ENCODE data around the gene MAEA. TPM values are rescaled to one million over a fixed set of nuclear protein-coding genes. Genes with fewer than 3 reads are reported as not detected.

The MAEA gene
- total RNA-seq: 77.8 and 81.3 TPM in 2 replicates
- long read RNA-seq, transcript MAEA-202 (9 exons, 2,222 nt): major isoform, 395 of 453 reads
- long read RNA-seq, partial matches to known transcripts: 22 of 453 reads
- long read RNA-seq, other reads (novel, unspliced or antisense): 26 of 453 reads

DNA sequence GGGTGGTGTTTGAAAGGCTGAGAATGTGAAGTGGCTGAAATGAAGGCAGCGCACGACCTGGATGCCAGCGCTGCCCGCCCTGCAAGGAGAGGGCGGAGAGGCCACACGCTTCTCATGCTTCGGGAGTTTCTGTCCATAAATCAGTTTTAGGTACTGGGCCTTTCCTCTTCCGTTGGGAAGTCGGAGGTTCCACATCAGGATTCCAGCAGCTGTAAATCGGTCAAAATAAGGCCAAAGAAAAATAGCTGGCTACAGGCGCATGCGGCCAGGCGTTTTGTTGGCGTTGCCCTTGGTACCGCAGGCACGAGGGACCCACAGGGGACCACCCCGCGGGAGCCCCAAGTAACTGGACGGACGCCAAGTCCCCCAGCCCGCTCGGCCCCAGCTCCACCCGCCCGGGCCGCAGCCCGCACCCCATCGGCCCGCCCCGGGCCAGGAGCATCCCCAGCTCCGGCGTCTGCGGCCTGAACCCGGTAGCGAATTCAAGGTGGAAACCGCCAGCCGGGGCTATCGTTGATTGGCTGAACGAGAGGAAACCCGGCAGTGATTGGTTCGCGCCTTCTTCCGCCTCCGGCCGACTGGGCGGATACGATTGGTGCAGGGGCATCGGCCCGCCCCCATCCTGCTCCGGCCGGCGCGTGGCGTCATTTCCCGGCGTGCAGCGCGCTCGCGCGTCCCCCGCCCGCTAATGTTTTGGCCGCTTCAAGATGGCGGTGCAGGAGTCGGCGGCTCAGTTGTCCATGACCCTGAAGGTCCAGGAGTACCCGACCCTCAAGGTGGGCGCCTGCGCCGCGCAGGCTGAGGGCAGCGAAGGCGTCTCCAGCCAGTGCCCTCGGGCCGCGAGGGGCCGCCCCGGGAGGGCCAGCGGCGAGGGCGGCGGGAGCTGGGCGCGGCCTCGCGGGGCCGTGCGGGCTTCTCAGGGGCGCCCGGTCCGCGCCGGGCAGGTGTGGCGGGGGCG is at the start of gene MAEA:
MAEA (plus strand) TSS at position 685 of the 958 bp plus-strand sequence; CDS start at position 708, 23 bp downstream.
- Mint-ChIP-seq H3K9me3 (ENCODE audit: low read depth) (peaks cover 4% of the 10 kb centered on the region), H3K36me3 (ENCODE audit: insufficient read depth) (peaks cover 2% of the 10 kb centered on the region), H3K27me3 (no peaks in the 10 kb centered on the region), H3K27ac (peak within 1 kb of the TSS; percentile 96), H3K4me1 (ENCODE audit: low read depth) (peaks cover 26% of the 10 kb centered on the region), H3K4me3 (ENCODE audit: low read depth) (peak within 1 kb of the TSS; percentile 95)
- TF ChIP-seq, protein P1, sequence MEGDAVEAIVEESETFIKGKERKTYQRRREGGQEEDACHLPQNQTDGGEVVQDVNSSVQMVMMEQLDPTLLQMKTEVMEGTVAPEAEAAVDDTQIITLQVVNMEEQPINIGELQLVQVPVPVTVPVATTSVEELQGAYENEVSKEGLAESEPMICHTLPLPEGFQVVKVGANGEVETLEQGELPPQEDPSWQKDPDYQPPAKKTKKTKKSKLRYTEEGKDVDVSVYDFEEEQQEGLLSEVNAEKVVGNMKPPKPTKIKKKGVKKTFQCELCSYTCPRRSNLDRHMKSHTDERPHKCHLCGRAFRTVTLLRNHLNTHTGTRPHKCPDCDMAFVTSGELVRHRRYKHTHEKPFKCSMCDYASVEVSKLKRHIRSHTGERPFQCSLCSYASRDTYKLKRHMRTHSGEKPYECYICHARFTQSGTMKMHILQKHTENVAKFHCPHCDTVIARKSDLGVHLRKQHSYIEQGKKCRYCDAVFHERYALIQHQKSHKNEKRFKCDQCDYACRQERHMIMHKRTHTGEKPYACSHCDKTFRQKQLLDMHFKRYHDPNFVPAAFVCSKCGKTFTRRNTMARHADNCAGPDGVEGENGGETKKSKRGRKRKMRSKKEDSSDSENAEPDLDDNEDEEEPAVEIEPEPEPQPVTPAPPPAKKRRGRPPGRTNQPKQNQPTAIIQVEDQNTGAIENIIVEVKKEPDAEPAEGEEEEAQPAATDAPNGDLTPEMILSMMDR (IDR thresholded peaks at IDR 0.05; ENCODE audit: unreplicated experiment): no peak
- peak; percentile 96 for DNase-seq (ENCODE audit: low spot score, unreplicated experiment)

DNA sequence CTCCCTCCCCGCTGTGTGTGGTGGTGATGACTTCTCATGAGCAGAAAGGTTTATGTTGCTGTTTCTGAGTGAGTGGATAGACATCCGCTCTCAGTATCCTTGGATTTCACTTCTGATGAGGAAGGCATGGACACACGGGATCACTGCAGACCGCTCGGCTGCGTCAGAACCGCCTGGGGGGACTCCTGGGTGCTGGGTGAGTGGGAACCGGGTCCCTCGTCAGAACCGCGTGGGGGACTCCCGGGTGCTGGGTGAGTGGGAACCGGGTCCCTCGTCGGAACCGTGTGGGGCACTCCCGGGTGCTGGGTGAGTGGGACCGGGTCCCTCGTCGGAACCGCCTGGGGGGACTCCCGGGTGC is 49.8 kb upstream of the MAEA start:
- peaks cover 11% of the 10 kb centered on the region for H3K36me3 Mint-ChIP-seq (ENCODE audit: insufficient read depth)
- no peak overlapping the region for H3K27ac Mint-ChIP-seq
- no peak overlapping the region for H3K4me3 Mint-ChIP-seq (ENCODE audit: low read depth)
- TF ChIP-seq, protein P1 (IDR thresholded peaks at IDR 0.05; ENCODE audit: unreplicated experiment): no peak
- no peaks in the 10 kb centered on the region for H3K27me3 Mint-ChIP-seq
- DNase-seq (ENCODE audit: low spot score, unreplicated experiment): no peak
- H3K4me1 Mint-ChIP-seq (ENCODE audit: low read depth): peaks cover 11% of the 10 kb centered on the region
- H3K9me3 Mint-ChIP-seq (ENCODE audit: low read depth): no peaks in the 10 kb centered on the region

DNA sequence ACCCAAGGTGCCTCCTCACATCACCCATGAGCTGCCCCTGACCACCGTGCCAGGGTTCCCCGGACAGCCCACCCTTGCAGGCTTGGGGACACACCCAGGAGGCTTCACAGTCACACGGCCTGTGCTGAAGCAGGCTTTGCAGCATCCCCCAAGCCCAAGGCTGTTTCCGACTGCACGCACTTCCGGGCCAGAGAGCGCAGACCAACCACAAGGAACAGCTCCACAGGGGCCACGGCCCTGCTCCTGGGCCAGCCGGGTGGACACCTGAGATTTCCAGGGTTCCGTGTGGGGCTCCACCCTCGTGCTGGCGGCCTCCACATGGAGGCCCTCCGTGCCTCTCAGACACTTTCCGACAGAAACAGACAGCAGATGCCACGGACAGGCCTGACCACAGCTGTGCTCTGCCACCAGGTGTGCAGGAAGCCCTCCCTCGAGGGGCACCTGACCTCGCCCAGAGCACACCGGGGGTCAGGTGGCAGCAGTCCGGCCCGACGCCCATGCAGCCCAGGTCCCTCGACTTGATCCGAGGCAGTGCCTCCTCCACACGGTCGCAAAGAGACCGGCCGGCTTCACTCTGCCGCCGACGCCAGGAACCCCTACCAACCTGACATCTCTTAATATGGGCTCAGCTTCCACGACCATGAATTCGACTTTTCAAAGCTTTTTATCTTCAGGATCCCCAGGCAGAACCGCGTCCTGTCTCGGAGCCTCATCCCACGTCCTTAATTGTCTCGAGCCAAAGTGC is 48.8 kb upstream of the MAEA start:
- TF ChIP-seq, protein P1 (IDR thresholded peaks at IDR 0.05; ENCODE audit: unreplicated experiment): no peak
- no peak overlapping the region for H3K27ac Mint-ChIP-seq
- no peaks in the 10 kb centered on the region for H3K9me3 Mint-ChIP-seq (ENCODE audit: low read depth)
- DNase-seq (ENCODE audit: low spot score, unreplicated experiment): no peak
- H3K4me1 Mint-ChIP-seq (ENCODE audit: low read depth): peaks cover 15% of the 10 kb centered on the region
- no peak overlapping the region for H3K4me3 Mint-ChIP-seq (ENCODE audit: low read depth)
- H3K36me3 Mint-ChIP-seq (ENCODE audit: insufficient read depth): peaks cover 10% of the 10 kb centered on the region
- H3K27me3 Mint-ChIP-seq: no peaks in the 10 kb centered on the region

DNA sequence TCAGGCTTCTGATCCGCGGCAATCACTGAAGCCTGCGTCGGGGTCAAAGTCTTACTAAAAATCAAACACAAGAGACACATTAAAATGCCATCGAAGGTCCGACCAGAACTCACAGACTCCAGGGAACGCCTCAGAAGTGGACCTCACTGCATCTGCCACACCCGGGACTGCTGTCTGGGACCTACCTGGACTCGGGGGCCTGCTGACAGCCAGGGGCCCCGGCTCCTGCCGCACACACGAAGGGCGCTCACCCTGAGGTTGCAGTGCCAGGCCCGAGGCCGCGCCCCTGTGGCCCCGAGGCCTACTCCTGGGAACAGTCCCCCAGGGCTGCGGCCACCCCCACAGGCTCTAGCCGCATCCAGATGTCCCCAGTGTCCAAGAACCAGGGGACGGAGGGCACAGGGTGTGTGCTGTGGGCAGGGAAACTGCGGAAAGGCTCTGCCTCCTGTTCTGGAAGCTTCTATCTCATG is 48.2 kb upstream of the MAEA start:
- H3K27me3 Mint-ChIP-seq: no peaks in the 10 kb centered on the region
- H3K36me3 Mint-ChIP-seq (ENCODE audit: insufficient read depth): peaks cover 10% of the 10 kb centered on the region
- peaks cover 19% of the 10 kb centered on the region for H3K4me1 Mint-ChIP-seq (ENCODE audit: low read depth)
- H3K4me3 Mint-ChIP-seq (ENCODE audit: low read depth): no peak overlapping the region
- H3K9me3 Mint-ChIP-seq (ENCODE audit: low read depth): no peaks in the 10 kb centered on the region
- no peak for DNase-seq (ENCODE audit: low spot score, unreplicated experiment)
- TF ChIP-seq, protein P1 (IDR thresholded peaks at IDR 0.05; ENCODE audit: unreplicated experiment): no peak
- no peak overlapping the region for H3K27ac Mint-ChIP-seq

DNA sequence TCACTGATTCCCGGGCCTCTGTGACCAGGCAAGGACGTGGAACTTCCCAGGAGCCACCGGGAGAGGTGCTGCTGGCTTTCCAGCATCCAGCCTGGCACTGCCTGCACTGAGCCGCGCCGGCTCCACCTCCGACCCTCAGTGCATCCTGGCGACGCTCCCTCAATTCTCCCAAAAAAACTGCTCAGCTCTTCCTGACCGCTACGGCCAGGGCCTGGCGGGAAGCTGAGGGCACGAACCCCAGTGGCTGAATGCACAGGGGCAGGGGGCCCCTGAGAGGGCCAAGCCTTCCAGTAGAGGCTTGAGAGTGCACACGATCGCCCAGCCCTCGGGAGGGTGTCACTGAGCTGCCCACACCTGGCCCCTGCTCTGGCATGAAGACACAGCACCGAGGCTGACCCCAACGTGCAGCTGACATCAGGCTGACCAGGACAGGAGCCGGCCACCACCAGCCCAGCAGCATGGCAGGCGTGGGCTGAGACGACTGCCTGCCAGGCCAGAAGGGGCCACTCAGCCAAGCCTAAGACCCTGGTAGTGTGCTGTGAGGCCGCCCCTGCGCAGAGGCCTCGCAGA is 47.7 kb upstream of the MAEA start:
- Mint-ChIP-seq H3K9me3 (ENCODE audit: low read depth) (no peaks in the 10 kb centered on the region), H3K27me3 (no peaks in the 10 kb centered on the region), H3K27ac (no peak overlapping the region), H3K4me1 (ENCODE audit: low read depth) (peaks cover 24% of the 10 kb centered on the region), H3K4me3 (ENCODE audit: low read depth) (no peak overlapping the region), H3K36me3 (ENCODE audit: insufficient read depth) (peaks cover 10% of the 10 kb centered on the region)
- TF ChIP-seq, protein P1 (IDR thresholded peaks at IDR 0.05; ENCODE audit: unreplicated experiment): no peak
- DNase-seq (ENCODE audit: low spot score, unreplicated experiment): no peak
